CD4-positive, CD25-positive, alpha-beta regulatory T cell (primary cell): ENCODE data around the gene HMGB4. TPM values are rescaled to one million over a fixed set of nuclear protein-coding genes. Genes with fewer than 3 reads are reported as not detected.

Experiments used
- ATAC-seq, 2 donors: fragments of 150-1000 bp; cut with Tn5 transposase; one replicate each; pipeline ENCODE4 v1.10.0; 2021; ENCODE audit warnings: low read depth in 2 of 2, moderate number of reproducible peaks in 2 of 2, moderate library complexity in 1 of 2
- DNase-seq, 3 donors: peaks; one replicate each; pipeline versions ENCODE4 v3.0.0 to v3.0.0-alpha.2; 2012 to 2022; ENCODE audit warnings: mixed read lengths in 1 of 3
- H3K27ac ChIP-seq: one replicate; pipeline ENCODE4 v1.7.0; 2013; ENCODE audit warnings: mild to moderate bottlenecking, low read length; ENCODE audit not compliant: insufficient read depth, poor library complexity, severe bottlenecking
- H3K27me3 ChIP-seq: one replicate; pipeline ENCODE4 v1.7.0; 2013; ENCODE audit warnings: low read length; ENCODE audit not compliant: control insufficient read depth, insufficient read depth
- H3K36me3 ChIP-seq: one replicate; pipeline ENCODE4 v1.7.0; 2013; ENCODE audit warnings: mild to moderate bottlenecking, low read length, moderate library complexity; ENCODE audit not compliant: control insufficient read depth, insufficient read depth
- H3K4me1 ChIP-seq: 2 replicates; pipeline ENCODE4 v1.7.0; 2013; ENCODE audit warnings: mild to moderate bottlenecking, low read length; ENCODE audit not compliant: insufficient read depth, control insufficient read depth, poor library complexity, severe bottlenecking
- H3K4me3 ChIP-seq: one replicate; pipeline ENCODE4 v1.7.0; 2013; ENCODE audit warnings: low read depth, mild to moderate bottlenecking, low read length, moderate library complexity
- H3K9me3 ChIP-seq, 2 experiments: 1 replicate in 1 of 2; 2 replicates in 1 of 2; pipeline ENCODE4 v1.7.0; 2013; ENCODE audit warnings: low read length in 2 of 2, mild to moderate bottlenecking in 1 of 2, moderate library complexity in 1 of 2; ENCODE audit not compliant: control insufficient read depth in 2 of 2
- H3K27ac Mint-ChIP-seq, 3 donors: one replicate each; pipeline ENCODE4 v1.8.0; 2020 to 2022; ENCODE audit warnings: mild to moderate bottlenecking in 3 of 3, mixed read lengths in 3 of 3, moderate library complexity in 2 of 3
- H3K27me3 Mint-ChIP-seq: one replicate; pipeline ENCODE4 v1.8.0; 2022; ENCODE audit warnings: mild to moderate bottlenecking, mixed read lengths
- H3K36me3 Mint-ChIP-seq: one replicate; pipeline ENCODE4 v1.8.0; 2020; ENCODE audit warnings: mixed read lengths
- H3K4me1 Mint-ChIP-seq, 4 donors: one replicate each; pipeline ENCODE4 v1.8.0; 2020 to 2022; ENCODE audit warnings: mixed read lengths in 4 of 4, mild to moderate bottlenecking in 1 of 4
- H3K4me3 Mint-ChIP-seq, 4 donors: one replicate each; pipeline ENCODE4 v1.8.0; 2020 to 2022; ENCODE audit warnings: mild to moderate bottlenecking in 4 of 4, mixed read lengths in 4 of 4, moderate library complexity in 3 of 4
- H3K9me3 Mint-ChIP-seq, 7 donors: one replicate each; pipeline ENCODE4 v1.8.0; 2020 to 2022; ENCODE audit warnings: mixed read lengths in 7 of 7, mild to moderate bottlenecking in 3 of 7, moderate library complexity in 2 of 7
- polyA plus RNA-seq, 4 donors: library from polyadenylated mRNA; unstranded; fragments of 300-500 nt; fragmentation: Illumina TruSeq; gene quantifications; one replicate each; pipeline ENCODE4 v1.2.3, GENCODE V29; 2021
- total RNA-seq: library from RNA; stranded (reverse); gene quantifications from one replicate; pipeline ENCODE4 v1.2.3, GENCODE V29; 2022

HMGB4 gene
- total and polyA plus RNA-seq, 5 donors from 2014 or later = not detected

- Histone ChIP-seq H3K36me3 (no peaks in the 10 kb centered on the region), H3K9me3 (no peaks in the 10 kb centered on the region), H3K27me3 (no peaks in the 10 kb centered on the region), H3K27ac (no peak overlapping the region), H3K4me3 (no peak overlapping the region), H3K4me1 (no peaks in the 10 kb centered on the region)
- Mint-ChIP-seq H3K9me3 (peaks cover 0 to 3% (median 0%) of the 10 kb centered on the region in 7 donors), H3K36me3 (no peaks in the 10 kb centered on the region), H3K27me3 (no peaks in the 10 kb centered on the region), H3K4me3 (no peak overlapping the region), H3K4me1 (no peaks in the 10 kb centered on the region), H3K27ac (no peak overlapping the region)
- DNase-seq (no peak), ATAC-seq (no peak)
Observed at GRCh38 chr1:33897092-33897725, 33.3 kb downstream of the HMGB4 start.

GRCh38 chr1:33898406-33898805 lies 34.5 kb downstream of the HMGB4 start:
- Histone ChIP-seq H3K9me3 (no peaks in the 10 kb centered on the region), H3K36me3 (no peaks in the 10 kb centered on the region), H3K4me1 (no peaks in the 10 kb centered on the region), H3K27ac (no peak overlapping the region), H3K27me3 (no peaks in the 10 kb centered on the region), H3K4me3 (no peak overlapping the region)
- ATAC-seq (no peak), DNase-seq (no peak)
- no peaks in the 10 kb centered on the region for H3K4me1 Mint-ChIP-seq
- no peaks in the 10 kb centered on the region for H3K36me3 Mint-ChIP-seq
- H3K4me3 Mint-ChIP-seq = no peak overlapping the region
- peaks cover 0 to 2% (median 0%) of the 10 kb centered on the region in 7 donors for H3K9me3 Mint-ChIP-seq
- no peaks in the 10 kb centered on the region for H3K27me3 Mint-ChIP-seq
- H3K27ac Mint-ChIP-seq = no peak overlapping the region

GRCh38 chr1:33898881-33899280 lies 35.0 kb downstream of the HMGB4 start:
- no peak for ATAC-seq
- no peak overlapping the region for H3K27ac Mint-ChIP-seq
- no peaks in the 10 kb centered on the region for H3K36me3 Mint-ChIP-seq
- DNase-seq = no peak
- Histone ChIP-seq H3K27ac (no peak overlapping the region), H3K27me3 (no peaks in the 10 kb centered on the region), H3K36me3 (no peaks in the 10 kb centered on the region), H3K9me3 (no peaks in the 10 kb centered on the region), H3K4me3 (no peak overlapping the region), H3K4me1 (no peaks in the 10 kb centered on the region)
- no peaks in the 10 kb centered on the region for H3K4me1 Mint-ChIP-seq
- H3K27me3 Mint-ChIP-seq = no peaks in the 10 kb centered on the region
- H3K9me3 Mint-ChIP-seq = peaks cover 0 to 4% (median 0%) of the 10 kb centered on the region in 7 donors
- no peak overlapping the region for H3K4me3 Mint-ChIP-seq

GRCh38 chr1:33899746-33900145 lies 35.9 kb downstream of the HMGB4 start:
- no peaks in the 10 kb centered on the region for H3K27me3 ChIP-seq
- Mint-ChIP-seq H3K9me3 (peaks cover 0 to 5% (median 0%) of the 10 kb centered on the region in 7 donors), H3K36me3 (no peaks in the 10 kb centered on the region), H3K27me3 (no peaks in the 10 kb centered on the region), H3K4me3 (no peak overlapping the region), H3K27ac (no peak overlapping the region), H3K4me1 (no peaks in the 10 kb centered on the region)
- no peaks in the 10 kb centered on the region for H3K36me3 ChIP-seq
- no peak overlapping the region for H3K4me3 ChIP-seq
- no peak for DNase-seq
- no peak overlapping the region for H3K27ac ChIP-seq
- no peaks in the 10 kb centered on the region for H3K9me3 ChIP-seq
- no peak for ATAC-seq
- H3K4me1 ChIP-seq = no peaks in the 10 kb centered on the region

GRCh38 chr1:33902486-33903209 lies 38.8 kb downstream of the HMGB4 start:
- Mint-ChIP-seq H3K4me3 (no peak overlapping the region), H3K4me1 (no peaks in the 10 kb centered on the region), H3K9me3 (peaks cover 0 to 6% (median 0%) of the 10 kb centered on the region in 7 donors), H3K36me3 (no peaks in the 10 kb centered on the region), H3K27ac (no peak overlapping the region), H3K27me3 (no peaks in the 10 kb centered on the region)
- DNase-seq = no peak
- Histone ChIP-seq H3K27me3 (no peaks in the 10 kb centered on the region), H3K9me3 (no peaks in the 10 kb centered on the region), H3K36me3 (no peaks in the 10 kb centered on the region), H3K4me3 (no peak overlapping the region), H3K27ac (no peak overlapping the region), H3K4me1 (no peaks in the 10 kb centered on the region)
- no peak for ATAC-seq

GRCh38 chr1:33903210-33903589 lies 39.3 kb downstream of the HMGB4 start:
- ATAC-seq = no peak
- peaks cover 0 to 6% (median 0%) of the 10 kb centered on the region in 7 donors for H3K9me3 Mint-ChIP-seq
- no peaks in the 10 kb centered on the region for H3K4me1 ChIP-seq
- no peak overlapping the region for H3K27ac ChIP-seq
- H3K27ac Mint-ChIP-seq = no peak overlapping the region
- no peaks in the 10 kb centered on the region for H3K27me3 ChIP-seq
- no peaks in the 10 kb centered on the region for H3K27me3 Mint-ChIP-seq
- H3K4me3 ChIP-seq = no peak overlapping the region
- no peaks in the 10 kb centered on the region for H3K36me3 ChIP-seq
- no peaks in the 10 kb centered on the region for H3K9me3 ChIP-seq
- H3K4me1 Mint-ChIP-seq = no peaks in the 10 kb centered on the region
- H3K4me3 Mint-ChIP-seq = no peak overlapping the region
- H3K36me3 Mint-ChIP-seq = no peaks in the 10 kb centered on the region
- DNase-seq = no peak

- ATAC-seq (no peak), DNase-seq (no peak)
- Histone ChIP-seq H3K9me3 (no peaks in the 10 kb centered on the region), H3K27me3 (no peaks in the 10 kb centered on the region), H3K4me1 (no peaks in the 10 kb centered on the region), H3K36me3 (no peaks in the 10 kb centered on the region), H3K4me3 (no peak overlapping the region), H3K27ac (no peak overlapping the region)
- Mint-ChIP-seq H3K4me3 (no peak overlapping the region), H3K27me3 (no peaks in the 10 kb centered on the region), H3K27ac (no peak overlapping the region), H3K9me3 (peaks cover 0 to 6% (median 0%) of the 10 kb centered on the region in 7 donors), H3K36me3 (no peaks in the 10 kb centered on the region), H3K4me1 (no peaks in the 10 kb centered on the region)
Observed at GRCh38 chr1:33905241-33905640, 41.4 kb downstream of the HMGB4 start.

GRCh38 chr1:33906156-33906555 lies 42.3 kb downstream of the HMGB4 start:
- Histone ChIP-seq H3K4me3 (no peak overlapping the region), H3K27ac (no peak overlapping the region), H3K4me1 (no peaks in the 10 kb centered on the region), H3K27me3 (no peaks in the 10 kb centered on the region), H3K9me3 (no peaks in the 10 kb centered on the region), H3K36me3 (no peaks in the 10 kb centered on the region)
- Mint-ChIP-seq H3K4me1 (no peaks in the 10 kb centered on the region), H3K36me3 (no peaks in the 10 kb centered on the region), H3K9me3 (peaks cover 0 to 6% (median 0%) of the 10 kb centered on the region in 7 donors), H3K4me3 (no peak overlapping the region), H3K27ac (no peak overlapping the region), H3K27me3 (peaks cover 2% of the 10 kb centered on the region)
- DNase-seq = no peak
- ATAC-seq = no peak
